ENCODE data around the gene DNAH2.

The DNAH2 gene

DNA sequence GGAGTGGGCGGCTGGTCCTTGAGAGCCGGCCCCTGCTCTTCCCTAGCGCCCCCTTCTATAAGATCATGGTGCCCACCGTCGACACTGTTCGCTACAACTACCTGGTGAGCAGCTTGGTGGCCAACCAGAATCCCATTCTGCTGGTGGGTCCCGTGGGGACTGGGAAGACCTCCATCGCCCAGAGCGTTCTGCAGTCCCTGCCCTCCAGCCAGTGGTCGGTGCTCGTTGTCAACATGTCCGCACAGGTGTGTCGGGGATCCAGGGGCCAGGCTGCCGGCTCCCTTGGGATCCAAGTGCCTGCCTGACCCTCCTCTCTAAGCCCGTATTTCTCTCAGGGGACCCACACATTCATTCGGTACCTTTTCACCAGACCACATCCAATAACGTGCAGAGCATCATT lies 75.1 kb downstream of the DNAH2 start:
- in situ Hi-C loops (cut with HindIII; ENCODE audit: low pct_ligation_motif_present, low sequenced_read_pairs): no loop called here
- Histone ChIP-seq H3K4me3 (ENCODE audit: low read depth, low read length) (no peak overlapping the region), H3K36me3 (replicated peaks) (no peaks in the 10 kb centered on the region), H3K27me3 (replicated peaks) (no peaks in the 10 kb centered on the region), H3K27ac (no peak overlapping the region)
- no peak for DNase-seq
- TF ChIP-seq, protein P1, sequence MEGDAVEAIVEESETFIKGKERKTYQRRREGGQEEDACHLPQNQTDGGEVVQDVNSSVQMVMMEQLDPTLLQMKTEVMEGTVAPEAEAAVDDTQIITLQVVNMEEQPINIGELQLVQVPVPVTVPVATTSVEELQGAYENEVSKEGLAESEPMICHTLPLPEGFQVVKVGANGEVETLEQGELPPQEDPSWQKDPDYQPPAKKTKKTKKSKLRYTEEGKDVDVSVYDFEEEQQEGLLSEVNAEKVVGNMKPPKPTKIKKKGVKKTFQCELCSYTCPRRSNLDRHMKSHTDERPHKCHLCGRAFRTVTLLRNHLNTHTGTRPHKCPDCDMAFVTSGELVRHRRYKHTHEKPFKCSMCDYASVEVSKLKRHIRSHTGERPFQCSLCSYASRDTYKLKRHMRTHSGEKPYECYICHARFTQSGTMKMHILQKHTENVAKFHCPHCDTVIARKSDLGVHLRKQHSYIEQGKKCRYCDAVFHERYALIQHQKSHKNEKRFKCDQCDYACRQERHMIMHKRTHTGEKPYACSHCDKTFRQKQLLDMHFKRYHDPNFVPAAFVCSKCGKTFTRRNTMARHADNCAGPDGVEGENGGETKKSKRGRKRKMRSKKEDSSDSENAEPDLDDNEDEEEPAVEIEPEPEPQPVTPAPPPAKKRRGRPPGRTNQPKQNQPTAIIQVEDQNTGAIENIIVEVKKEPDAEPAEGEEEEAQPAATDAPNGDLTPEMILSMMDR (IDR thresholded peaks at IDR 0.05; ENCODE audit: low read depth, low read length, missing control alignments): no peak

DNA sequence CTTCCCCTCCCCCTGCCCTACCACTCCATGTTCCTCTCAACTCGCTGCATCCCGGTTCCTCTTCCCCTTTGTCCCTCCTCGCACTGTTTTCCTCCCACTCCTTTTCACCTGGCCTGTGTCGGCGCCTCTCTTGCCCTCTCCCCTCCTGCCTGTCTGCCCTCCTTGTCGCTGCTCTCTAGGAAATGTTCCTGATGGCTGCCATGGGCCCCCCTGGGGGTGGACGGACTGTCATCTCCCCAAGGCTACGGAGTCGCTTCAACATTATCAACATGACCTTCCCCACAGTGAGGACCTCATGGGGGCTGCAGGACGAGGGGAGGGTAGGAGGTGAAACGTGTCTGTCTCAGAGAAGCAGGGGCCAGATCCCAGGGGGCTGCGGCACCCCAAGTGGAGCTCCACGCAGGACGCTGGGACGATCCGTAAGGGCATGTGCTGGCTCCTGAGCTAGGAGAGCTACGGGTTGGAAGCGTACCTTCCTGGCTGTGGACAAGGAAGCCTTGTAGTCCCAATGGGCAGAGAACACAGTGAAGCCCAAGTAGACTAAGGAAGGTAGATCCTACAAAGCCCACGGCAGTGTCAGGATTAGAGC lies 76.6 kb downstream of the DNAH2 start:
- H3K27me3 ChIP-seq (replicated peaks): no peaks in the 10 kb centered on the region
- H3K36me3 ChIP-seq (replicated peaks): no peaks in the 10 kb centered on the region
- H3K4me3 ChIP-seq (ENCODE audit: low read depth, low read length): no peak overlapping the region
- no peak overlapping the region for H3K27ac ChIP-seq
- TF ChIP-seq, protein P1 (IDR thresholded peaks at IDR 0.05; ENCODE audit: low read depth, low read length, missing control alignments): no peak
- DNase-seq: no peak
- in situ Hi-C loops (cut with HindIII; ENCODE audit: low pct_ligation_motif_present, low sequenced_read_pairs): no loop called here

DNA sequence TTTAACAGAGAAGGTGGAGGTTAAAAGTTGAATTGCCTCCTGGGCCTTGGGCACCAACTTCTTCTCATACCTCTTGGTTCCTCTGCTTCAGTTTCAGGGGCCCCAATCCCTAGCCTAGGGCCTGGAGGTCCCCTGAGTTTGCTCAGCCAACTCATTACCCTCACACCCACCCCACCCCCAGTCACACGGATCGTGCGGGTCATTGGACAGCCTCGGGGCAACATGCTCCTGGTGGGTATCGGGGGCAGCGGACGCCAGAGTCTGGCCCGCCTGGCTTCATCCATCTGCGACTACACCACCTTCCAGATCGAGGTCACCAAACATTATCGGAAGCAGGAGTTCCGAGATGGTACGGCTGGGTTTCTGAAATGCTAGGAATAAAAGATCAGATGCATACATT lies 80.4 kb downstream of the DNAH2 start:
- DNase-seq: no peak
- no peak overlapping the region for H3K4me3 ChIP-seq (ENCODE audit: low read depth, low read length)
- H3K36me3 ChIP-seq (replicated peaks): no peaks in the 10 kb centered on the region
- no peaks in the 10 kb centered on the region for H3K27me3 ChIP-seq (replicated peaks)
- TF ChIP-seq, protein P1 (IDR thresholded peaks at IDR 0.05; ENCODE audit: low read depth, low read length, missing control alignments): no peak
- in situ Hi-C loops (cut with HindIII; ENCODE audit: low pct_ligation_motif_present, low sequenced_read_pairs): no loop called here
- no peak overlapping the region for H3K27ac ChIP-seq

DNA sequence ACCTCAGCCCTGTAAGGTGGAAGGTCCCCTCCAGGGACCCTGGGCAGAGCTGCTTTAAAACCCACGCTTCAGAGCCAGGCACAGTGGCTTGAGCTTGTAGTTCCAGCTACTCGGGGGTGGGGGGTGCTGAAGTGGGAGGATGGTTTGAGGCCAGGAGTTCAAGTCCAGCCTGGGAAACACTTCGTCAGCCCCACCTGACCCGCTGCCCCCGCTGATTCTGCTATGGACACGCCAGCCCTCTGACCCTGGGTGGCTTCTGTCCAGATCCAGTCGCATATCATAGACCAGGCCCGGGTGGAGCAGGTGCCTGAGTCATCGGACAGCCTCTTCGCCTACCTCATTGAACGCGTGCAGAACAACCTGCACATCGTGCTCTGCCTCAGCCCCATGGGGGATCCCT lies 81.3 kb downstream of the DNAH2 start:
- Histone ChIP-seq H3K36me3 (replicated peaks) (no peaks in the 10 kb centered on the region), H3K27ac (no peak overlapping the region), H3K4me3 (ENCODE audit: low read depth, low read length) (no peak overlapping the region), H3K27me3 (replicated peaks) (no peaks in the 10 kb centered on the region)
- TF ChIP-seq, protein P1 (IDR thresholded peaks at IDR 0.05; ENCODE audit: low read depth, low read length, missing control alignments): no peak
- in situ Hi-C loops (cut with HindIII; ENCODE audit: low pct_ligation_motif_present, low sequenced_read_pairs): no loop called here
- no peak for DNase-seq

DNA sequence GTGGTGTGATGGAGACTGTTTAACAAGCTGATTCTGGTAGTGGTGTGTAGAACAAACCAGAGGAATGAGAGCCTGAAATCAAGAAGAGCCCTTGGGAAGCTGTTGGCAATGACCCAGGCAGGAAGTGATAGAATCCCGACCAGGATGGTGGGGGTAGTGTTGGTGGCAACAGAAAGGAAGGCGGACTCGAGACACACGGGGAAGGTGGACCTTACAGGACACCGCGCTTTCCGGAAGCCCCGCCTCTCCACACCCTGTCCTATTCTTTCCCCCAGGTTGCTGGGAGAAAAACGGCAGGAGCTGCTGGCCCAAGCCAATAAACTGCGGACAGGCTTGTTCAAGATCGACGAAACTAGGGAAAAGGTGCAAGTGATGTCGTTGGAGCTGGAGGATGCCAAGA lies 86.4 kb downstream of the DNAH2 start:
- no peaks in the 10 kb centered on the region for H3K36me3 ChIP-seq (replicated peaks)
- DNase-seq: no peak
- H3K27me3 ChIP-seq (replicated peaks): no peaks in the 10 kb centered on the region
- no peak overlapping the region for H3K4me3 ChIP-seq (ENCODE audit: low read depth, low read length)
- TF ChIP-seq, protein P1 (IDR thresholded peaks at IDR 0.05; ENCODE audit: low read depth, low read length, missing control alignments): no peak
- H3K27ac ChIP-seq: no peak overlapping the region
- in situ Hi-C loops (cut with HindIII; ENCODE audit: low pct_ligation_motif_present, low sequenced_read_pairs): no loop called here

DNA sequence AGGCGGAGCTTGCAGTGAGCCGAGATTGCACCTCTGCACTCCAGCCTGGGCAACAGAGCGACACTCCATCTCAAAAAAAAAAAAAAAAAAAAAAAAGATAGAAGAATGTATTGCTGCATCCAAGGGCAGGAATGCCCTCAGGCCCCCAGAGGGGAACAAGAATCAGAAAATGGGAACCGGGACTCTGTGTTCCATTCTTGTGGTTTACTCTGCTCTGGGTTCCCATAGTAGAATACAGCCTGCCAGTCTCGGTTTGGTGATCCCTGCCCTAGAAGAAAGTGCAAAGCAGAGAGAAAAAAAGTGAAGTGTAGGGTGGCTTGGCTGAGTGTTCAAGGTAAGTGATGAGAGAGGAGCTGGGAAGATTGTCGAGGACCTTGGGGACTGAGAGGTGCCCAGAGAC lies 89.0 kb downstream of the DNAH2 start:
- no peak for DNase-seq
- Histone ChIP-seq H3K4me3 (ENCODE audit: low read depth, low read length) (no peak overlapping the region), H3K36me3 (replicated peaks) (no peaks in the 10 kb centered on the region), H3K27ac (no peak overlapping the region), H3K27me3 (replicated peaks) (no peaks in the 10 kb centered on the region)
- TF ChIP-seq, protein P1 (IDR thresholded peaks at IDR 0.05; ENCODE audit: low read depth, low read length, missing control alignments): no peak
- in situ Hi-C loops (cut with HindIII; ENCODE audit: low pct_ligation_motif_present, low sequenced_read_pairs): no loop called here

All from brain microvascular endothelial cell (primary cell).